Lower lobe of right lung (tissue), 2 donors: ENCODE data around the gene GMDS. TPM values are rescaled to one million over a fixed set of nuclear protein-coding genes. Genes with fewer than 3 reads are reported as not detected.

ENCODE experiments used
- ATAC-seq, 2 donors: fragments of 200-7000 bp; cut with Tn5 transposase; one replicate each; pipeline ENCODE4 v1.9.1; 2020 to 2022; ENCODE audit warnings: mild to moderate bottlenecking in 2 of 2, moderate library complexity in 2 of 2
- DNase-seq: peaks from one replicate; pipeline ENCODE4 v3.0.0-alpha.2; 2020
- H3K27ac ChIP-seq: fragments of 200-600 bp; one replicate; pipeline ENCODE4 v1.8.0; 2022
- H3K27me3 ChIP-seq: fragments of 200-600 bp; one replicate; pipeline ENCODE4 v1.8.0; 2022; ENCODE audit warnings: low read depth
- H3K36me3 ChIP-seq: fragments of 200-600 bp; one replicate; pipeline ENCODE4 v1.8.0; 2022; ENCODE audit warnings: mild to moderate bottlenecking
- H3K4me1 ChIP-seq: fragments of 200-600 bp; one replicate; pipeline ENCODE4 v1.8.0; 2022
- H3K4me3 ChIP-seq: fragments of 200-600 bp; one replicate; pipeline ENCODE4 v1.8.0; 2022; ENCODE audit warnings: mild to moderate bottlenecking
- H3K9me3 ChIP-seq: fragments of 200-600 bp; one replicate; pipeline ENCODE4 v1.8.0; 2022
- intact Hi-C: fragments of 100-400 bp; cut with DNase I; formaldehyde crosslinking; loops from one replicate; pipeline ENCODE4 v1.11.0; 2022
- total RNA-seq: library from RNA; stranded (reverse); fragmentation: NEBNext Ultra II Directional; extraction: Animal tissue kit (Norgen Biotek cat#: 25700); gene quantifications from one replicate; pipeline ENCODE4 v1.2.1, GENCODE V29; 2021
- TF ChIP-seq, protein P1 (sequence below): fragments of 200-600 bp; IDR thresholded peaks from one replicate; pipeline ENCODE4 v1.8.0; 2022; ENCODE audit warnings: antibody characterized with exemption, mild to moderate bottlenecking
- donor health status: DM: no; HTN: yes; CAD: no; lungs with severe emphysema.

GMDS gene
- total RNA-seq, 1 donor from 2014 or later = 12.7 TPM

DNA sequence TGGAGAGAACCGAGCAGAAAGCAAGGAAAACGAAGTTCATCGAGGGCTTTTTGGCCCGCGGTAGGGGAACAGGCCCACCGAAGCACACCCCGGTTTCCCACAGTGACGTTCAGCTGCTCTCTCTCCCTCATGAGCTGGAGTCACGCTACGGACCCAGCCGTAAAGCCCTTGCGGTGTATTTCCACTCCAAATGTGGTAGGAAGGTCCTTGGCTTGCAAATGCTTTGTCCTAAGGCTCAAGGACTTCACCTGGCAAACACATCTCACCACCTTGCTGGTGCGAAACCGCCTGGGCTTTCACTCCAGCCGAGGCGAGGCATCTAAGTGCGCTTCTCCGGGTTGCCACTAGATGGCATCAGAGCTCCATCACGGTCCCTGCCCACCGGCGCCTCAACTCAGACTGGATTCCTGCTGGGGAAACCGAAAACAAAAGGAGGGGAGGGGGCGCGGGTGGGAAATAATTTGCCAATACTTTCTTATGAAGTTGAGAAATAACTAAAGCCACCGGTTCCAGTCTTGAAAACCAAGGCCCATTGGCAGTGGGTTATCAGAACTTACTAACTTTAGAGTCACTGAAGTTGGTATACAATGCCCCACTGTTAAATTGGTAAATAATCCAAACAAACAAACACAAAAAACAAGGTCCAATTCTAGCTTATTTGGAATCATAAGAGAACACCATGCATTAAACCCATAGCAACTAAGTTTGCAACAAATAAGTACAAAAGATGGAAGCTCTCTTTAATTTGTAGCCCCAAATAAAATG lies 649.1 kb downstream of the GMDS start:
- ATAC-seq = peak; percentile 90 to 91
- Histone ChIP-seq H3K36me3 (no peaks in the 10 kb centered on the region), H3K4me1 (peaks cover 3% of the 10 kb centered on the region), H3K9me3 (no peaks in the 10 kb centered on the region), H3K27me3 (peaks cover 62% of the 10 kb centered on the region), H3K27ac (no peak overlapping the region), H3K4me3 (no peak overlapping the region)
- DNase-seq = peak; percentile 73
- TF ChIP-seq, protein P1, sequence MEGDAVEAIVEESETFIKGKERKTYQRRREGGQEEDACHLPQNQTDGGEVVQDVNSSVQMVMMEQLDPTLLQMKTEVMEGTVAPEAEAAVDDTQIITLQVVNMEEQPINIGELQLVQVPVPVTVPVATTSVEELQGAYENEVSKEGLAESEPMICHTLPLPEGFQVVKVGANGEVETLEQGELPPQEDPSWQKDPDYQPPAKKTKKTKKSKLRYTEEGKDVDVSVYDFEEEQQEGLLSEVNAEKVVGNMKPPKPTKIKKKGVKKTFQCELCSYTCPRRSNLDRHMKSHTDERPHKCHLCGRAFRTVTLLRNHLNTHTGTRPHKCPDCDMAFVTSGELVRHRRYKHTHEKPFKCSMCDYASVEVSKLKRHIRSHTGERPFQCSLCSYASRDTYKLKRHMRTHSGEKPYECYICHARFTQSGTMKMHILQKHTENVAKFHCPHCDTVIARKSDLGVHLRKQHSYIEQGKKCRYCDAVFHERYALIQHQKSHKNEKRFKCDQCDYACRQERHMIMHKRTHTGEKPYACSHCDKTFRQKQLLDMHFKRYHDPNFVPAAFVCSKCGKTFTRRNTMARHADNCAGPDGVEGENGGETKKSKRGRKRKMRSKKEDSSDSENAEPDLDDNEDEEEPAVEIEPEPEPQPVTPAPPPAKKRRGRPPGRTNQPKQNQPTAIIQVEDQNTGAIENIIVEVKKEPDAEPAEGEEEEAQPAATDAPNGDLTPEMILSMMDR = peak; percentile 95
- intact Hi-C loops = loop anchor here (10.0 kb wide), 1 partner anchor 509 kb away; no protein-coding TSS in a partner anchor

DNA sequence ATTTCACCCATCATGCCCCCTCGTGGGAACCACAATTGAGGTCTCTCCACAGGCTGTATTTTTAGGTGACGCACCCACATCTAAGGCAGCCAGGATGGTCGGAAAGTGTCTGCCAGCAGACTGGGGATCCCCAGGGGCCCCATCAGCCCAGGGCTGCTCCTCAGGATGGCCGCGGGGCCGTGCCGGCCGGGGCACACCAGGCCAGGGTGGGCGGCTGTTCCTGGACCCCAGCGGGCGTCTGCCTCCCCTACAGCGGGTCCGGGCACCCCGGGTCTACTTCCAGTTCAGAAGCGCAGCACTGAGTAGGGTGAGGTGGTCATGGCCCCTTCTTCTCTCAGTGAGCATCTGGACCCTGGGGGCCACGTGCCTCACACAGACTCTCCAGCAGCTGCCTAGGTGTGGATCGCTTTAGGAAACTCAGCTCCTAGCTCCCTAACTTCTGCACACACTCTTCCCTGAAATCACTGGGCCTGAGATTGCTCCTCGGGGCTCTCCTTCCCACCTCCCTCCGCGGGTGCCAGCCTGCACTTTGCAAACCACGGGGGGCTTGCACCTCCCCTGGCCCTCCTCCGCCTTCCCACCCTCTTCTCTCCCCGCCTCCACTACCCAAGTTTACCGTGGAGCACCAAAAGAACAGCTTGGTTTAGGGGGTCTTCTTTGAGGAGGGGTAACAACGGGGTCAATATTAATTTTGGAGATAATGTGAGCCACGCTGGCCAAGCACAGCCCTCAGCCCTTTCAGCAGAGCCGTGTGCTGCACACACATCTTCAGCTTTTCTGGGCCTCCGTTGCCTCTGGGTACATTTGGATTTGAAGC lies 649.9 kb downstream of the GMDS start:
- intact Hi-C loops = loop anchor here (10.0 kb wide), 1 partner anchor 509 kb away; no protein-coding TSS in a partner anchor
- Histone ChIP-seq H3K4me3 (no peak overlapping the region), H3K9me3 (no peaks in the 10 kb centered on the region), H3K4me1 (no peaks in the 10 kb centered on the region), H3K27me3 (peaks cover 54% of the 10 kb centered on the region), H3K36me3 (no peaks in the 10 kb centered on the region), H3K27ac (no peak overlapping the region)
- TF ChIP-seq, protein P1 = no peak
- ATAC-seq = peak in 1 of 2 donors; percentile 14
- DNase-seq = no peak

DNA sequence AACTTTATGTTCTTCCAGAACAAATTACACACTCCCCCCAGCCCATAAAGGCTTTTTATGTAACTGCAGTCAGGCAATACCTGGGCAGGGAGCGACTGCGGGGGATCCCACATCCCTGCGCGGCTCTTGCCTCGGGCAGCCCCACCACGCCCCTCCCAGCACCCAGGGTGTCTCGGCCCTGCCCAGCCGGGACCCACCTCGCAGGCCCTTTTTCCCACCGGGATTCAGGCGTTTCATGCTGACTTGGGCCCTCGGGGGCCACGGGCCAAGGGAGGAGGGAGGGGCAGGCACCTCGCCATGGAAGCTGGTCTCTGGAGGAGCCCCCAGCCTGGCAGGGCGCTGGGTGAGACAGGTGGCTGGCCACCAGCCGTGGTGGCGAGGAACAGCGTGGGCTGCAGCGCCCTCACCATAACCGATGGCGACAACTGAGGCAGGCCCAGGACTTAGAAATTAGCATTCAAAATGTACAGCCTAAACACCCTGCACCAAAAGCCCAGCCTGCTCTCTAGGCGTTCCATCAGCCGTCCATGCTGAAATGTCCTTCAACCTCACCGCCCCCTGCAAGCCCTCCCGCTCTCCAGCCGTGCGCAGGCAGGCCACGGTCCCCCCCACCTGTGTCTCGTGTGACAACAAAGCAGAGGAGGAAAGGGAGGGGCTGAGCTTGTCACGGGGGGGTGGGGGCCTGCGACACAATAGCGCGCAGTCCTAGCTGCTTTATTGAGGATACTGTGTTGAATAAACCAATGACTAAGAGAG lies 650.8 kb downstream of the GMDS start:
- no peaks in the 10 kb centered on the region for H3K9me3 ChIP-seq
- no peaks in the 10 kb centered on the region for H3K36me3 ChIP-seq
- TF ChIP-seq, protein P1 = no peak
- H3K27ac ChIP-seq = no peak overlapping the region
- H3K4me3 ChIP-seq = no peak overlapping the region
- ATAC-seq (peak in 1 of 2 donors; percentile 34), DNase-seq (no peak)
- intact Hi-C loops = loop anchor here (10.0 kb wide), 1 partner anchor 510 kb away; no protein-coding TSS in a partner anchor
- no peaks in the 10 kb centered on the region for H3K4me1 ChIP-seq
- H3K27me3 ChIP-seq = peaks cover 48% of the 10 kb centered on the region

DNA sequence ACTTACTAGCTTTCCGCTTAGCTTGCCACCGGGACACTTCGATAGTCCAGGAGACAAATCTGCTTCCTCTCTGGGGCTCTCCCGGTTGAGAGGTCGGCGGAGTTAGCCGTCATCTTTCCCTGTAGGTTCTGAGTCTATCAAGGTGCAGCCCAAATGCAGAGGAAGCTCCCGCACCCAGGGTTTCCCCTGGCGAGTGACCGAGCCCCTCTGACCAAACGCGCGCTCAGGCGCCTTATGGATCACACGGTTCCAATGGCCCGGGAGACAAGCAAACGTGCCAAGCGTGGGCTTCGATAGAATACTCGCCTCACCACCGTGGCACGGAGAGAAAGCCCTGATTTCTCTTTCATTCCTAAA lies 651.5 kb downstream of the GMDS start:
- intact Hi-C loops = loop anchor here (10.0 kb wide), 1 partner anchor 511 kb away; no protein-coding TSS in a partner anchor
- no peak for DNase-seq
- H3K27me3 ChIP-seq = peaks cover 42% of the 10 kb centered on the region

More for the DNA sequence above, 651.5 kb downstream of the GMDS start:
- H3K9me3 ChIP-seq = no peaks in the 10 kb centered on the region
- TF ChIP-seq, protein P1 = no peak
- H3K4me1 ChIP-seq = no peaks in the 10 kb centered on the region
- no peaks in the 10 kb centered on the region for H3K36me3 ChIP-seq
- no peak overlapping the region for H3K27ac ChIP-seq
- no peak for ATAC-seq
- H3K4me3 ChIP-seq = no peak overlapping the region
